Inferior parietal cortex (tissue), 1 donor: ENCODE measurements around the gene CDC6.
A peak's percentile ranks its signal among the peaks of the same experiment; 100 is the strongest.
"Not testable (repeated sequence)": the region's sequence is repeated elsewhere in the genome, so short reads cannot be mapped to it uniquely, and the experiment has no call there.

Experiments
- DNase-seq: peaks from one replicate; pipeline ENCODE4 v3.0.0-alpha.2; 2016; ENCODE audit errors: extremely low spot score

The CDC6 gene

DNA sequence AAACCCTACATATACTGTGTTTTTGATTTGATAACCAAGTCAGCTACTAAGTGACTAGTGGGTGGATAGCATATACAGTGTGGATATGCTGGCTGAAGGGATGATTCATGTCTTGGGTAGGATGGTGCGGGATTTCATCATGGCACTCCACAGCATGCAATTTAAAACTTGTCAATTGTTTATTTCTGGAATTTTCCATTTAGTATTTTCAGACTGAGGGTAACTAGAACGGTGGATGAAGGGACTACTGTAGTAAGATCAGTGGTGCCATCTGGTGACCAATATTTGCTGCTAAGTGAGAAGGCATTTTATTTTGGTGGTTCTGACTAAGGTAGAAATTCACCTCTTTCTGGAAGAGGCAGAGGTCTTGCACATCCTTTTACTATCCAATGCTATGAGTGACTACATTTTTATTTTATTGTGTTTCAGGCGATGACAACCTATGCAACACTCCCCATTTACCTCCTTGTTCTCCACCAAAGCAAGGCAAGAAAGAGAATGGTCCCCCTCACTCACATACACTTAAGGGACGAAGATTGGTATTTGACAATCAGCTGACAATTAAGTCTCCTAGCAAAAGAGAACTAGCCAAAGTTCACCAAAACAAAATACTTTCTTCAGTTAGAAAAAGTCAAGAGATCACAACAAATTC is 3.1 kb downstream of the CDC6 start:
- DNase-seq, result peak; percentile 81

DNA sequence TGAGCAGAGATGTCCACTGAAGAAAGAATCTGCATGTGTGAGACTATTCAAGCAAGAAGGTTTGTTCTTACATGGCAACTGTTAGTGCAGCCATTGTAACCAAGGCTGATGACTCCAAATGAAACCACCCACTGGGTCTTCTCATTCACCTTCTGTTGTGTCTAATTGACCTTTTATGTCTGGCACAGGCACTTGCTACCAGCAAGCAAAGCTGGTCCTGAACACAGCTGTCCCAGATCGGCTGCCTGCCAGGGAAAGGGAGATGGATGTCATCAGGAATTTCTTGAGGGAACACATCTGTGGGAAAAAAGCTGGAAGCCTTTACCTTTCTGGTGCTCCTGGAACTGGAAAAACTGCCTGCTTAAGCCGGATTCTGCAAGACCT is 3.6 kb downstream of the CDC6 start:
- no peak for DNase-seq

DNA sequence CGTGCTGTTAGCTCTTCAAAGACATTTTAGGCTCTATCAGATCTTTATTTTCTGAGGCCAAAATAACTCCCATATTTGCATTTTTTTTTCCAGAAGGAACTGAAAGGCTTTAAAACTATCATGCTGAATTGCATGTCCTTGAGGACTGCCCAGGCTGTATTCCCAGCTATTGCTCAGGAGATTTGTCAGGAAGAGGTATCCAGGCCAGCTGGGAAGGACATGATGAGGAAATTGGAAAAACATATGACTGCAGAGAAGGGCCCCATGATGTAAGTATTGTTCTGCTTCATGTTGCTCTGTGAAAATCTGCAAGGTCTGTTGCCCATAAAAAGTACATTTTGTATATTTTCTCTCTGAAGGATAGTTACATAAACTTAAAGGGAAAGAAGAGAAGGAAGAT is 5.7 kb downstream of the CDC6 start:
- no peak for DNase-seq

DNA sequence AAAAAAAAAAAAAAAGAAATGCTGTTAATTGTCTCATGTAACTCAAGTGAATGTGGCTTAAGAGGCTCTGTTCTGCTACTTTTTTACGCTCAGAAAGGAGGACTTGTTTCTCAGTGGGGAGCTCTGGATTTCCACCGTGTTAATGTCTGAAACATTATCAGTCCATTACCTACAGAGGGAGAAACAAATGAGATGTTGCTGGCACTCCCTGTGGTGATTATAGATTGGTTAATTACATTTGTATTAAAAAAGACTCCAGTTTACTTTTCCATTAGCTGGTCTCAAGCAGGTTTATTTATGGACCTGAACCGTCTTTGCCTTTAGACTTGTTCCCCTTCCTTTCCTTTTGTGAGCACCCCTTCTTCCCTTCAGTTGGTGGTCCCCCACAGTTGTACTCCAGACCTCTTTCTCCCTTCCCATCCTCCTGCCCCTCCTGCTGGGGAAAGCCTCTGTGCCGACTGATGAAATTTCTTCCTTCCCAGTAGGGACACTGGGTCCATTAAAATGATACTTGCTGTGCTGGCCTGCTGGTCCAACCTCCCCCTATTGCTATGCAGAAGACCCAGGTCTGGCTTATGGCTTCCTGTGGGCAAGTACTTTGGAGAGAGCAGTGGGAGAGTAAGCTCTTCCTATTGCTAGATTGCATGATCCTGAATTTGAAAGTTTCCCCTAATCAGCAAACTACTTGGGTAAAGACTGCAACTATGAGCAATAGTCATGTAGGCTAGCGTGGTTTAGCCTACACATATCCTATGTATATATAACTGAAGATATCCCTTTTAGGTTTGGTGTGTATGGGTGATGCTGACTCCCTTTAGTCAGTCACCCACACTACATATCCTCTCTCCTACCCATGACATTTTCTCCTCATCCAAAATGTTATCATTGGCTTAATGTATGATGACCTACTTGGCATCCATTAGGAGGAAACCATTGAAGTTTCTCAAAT is 8.1 kb downstream of the CDC6 start:
- no peak for DNase-seq

DNA sequence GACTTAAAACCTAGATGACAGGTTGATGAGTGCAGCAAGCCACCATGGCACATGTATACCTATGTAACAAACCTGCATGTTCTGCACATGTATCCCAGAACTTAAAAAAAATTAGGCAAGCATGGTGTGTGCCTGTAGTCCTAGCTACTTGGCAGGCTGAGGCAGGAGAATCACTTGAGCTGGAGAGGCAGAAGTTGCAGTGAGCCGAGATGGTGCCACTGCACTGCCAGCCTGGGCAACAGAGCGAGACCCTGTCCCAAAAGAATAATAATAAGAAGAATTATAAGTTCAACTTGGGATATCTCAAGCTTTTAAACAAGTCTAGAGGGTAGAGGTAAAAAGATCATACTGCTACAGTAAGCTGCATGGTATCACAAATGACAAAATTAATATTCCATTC is 9.8 kb downstream of the CDC6 start:
- DNase-seq, result no peak

DNA sequence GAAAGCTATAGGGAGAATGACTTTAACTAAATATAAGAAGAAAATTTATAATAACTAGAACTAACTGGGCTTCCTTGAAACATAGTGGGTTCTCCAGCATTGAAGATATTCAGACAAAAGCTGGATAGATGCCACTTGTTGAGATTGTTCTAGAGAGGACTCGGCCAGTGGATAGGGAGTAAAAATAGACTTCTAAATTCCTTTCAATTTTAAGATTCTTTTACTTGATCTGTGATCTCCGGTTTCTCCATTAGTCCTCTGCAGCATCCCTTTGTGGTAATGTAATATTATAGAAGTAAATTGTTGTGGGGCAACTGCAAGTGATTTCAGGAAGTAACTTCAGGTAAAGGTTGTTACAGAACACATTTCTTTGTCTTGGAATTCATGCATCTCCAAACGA is 11.0 kb downstream of the CDC6 start:
- DNase-seq, result no peak

DNA sequence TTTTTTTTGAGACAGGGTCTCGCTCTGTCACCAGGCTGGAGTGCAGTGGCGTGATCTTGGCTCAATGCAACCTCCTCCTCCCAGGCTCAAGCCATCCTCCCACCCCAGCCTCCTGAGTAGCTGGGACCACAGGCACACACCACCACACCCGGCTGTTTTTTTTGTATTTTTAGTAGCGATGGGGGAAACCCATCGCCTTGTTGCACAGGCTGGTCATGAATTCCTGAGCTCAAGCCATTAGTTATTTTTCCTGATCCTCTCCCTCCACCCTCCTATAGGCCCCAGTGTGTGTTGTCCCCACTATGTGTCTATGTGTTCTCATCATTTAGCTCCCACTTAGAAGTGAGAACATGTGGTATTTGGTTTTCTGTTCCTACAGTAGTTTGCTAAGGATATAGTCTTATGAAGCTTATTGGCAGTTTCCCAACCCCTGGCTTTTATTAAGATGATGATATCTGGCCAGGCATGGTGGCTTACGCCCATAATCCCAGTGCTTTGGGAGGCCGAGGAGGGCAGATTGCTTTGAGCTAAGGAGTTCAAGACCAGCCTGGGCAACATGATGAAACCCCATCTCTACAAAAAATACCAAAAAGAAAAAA is 11.6 kb downstream of the CDC6 start:
- not testable (repeated sequence) for DNase-seq

DNA sequence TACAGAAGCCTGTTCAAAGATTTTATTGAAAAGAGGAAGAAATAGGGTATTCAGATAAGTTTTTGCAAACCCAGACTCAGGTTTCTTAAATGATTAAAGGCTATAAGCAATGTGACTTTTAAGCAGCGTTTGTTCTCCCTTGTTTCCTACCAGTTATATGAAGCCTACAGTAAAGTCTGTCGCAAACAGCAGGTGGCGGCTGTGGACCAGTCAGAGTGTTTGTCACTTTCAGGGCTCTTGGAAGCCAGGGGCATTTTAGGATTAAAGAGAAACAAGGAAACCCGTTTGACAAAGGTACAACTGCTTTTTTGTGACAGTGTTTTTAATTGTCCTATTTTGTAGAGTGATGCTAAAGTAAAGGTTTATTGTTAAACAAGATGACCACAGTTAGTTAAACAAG is 13.6 kb downstream of the CDC6 start:
- DNase-seq, result no peak

DNA sequence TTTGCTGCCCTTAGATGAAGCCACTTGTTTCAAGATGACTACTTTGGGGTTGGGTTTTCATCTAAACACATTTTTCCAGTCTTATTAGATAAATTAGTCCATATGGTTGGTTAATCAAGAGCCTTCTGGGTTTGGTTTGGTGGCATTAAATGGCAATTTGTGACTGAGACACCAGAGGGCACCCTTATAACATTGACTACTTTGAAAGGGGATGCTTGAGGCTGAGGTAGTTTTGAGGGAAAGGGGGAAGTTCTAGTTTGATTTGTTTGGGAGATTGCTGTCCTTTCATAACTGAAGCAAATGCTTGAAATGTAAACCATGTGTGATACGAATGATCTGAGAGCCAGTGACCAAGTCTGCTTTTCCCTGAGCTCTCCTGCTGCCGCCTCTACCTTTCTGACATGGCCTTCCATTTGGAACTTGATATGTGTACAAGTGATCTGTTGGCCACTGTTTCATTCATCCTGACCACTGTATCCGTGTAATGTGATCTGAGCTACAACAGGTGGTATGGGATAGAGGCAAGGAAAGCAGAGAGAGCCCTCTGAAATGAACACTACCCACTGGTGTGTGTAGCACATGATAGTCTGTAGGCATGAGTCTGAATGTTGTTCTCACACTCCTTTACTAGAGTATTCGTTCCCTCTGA is 15.5 kb downstream of the CDC6 start:
- peak; percentile 86 for DNase-seq

DNA sequence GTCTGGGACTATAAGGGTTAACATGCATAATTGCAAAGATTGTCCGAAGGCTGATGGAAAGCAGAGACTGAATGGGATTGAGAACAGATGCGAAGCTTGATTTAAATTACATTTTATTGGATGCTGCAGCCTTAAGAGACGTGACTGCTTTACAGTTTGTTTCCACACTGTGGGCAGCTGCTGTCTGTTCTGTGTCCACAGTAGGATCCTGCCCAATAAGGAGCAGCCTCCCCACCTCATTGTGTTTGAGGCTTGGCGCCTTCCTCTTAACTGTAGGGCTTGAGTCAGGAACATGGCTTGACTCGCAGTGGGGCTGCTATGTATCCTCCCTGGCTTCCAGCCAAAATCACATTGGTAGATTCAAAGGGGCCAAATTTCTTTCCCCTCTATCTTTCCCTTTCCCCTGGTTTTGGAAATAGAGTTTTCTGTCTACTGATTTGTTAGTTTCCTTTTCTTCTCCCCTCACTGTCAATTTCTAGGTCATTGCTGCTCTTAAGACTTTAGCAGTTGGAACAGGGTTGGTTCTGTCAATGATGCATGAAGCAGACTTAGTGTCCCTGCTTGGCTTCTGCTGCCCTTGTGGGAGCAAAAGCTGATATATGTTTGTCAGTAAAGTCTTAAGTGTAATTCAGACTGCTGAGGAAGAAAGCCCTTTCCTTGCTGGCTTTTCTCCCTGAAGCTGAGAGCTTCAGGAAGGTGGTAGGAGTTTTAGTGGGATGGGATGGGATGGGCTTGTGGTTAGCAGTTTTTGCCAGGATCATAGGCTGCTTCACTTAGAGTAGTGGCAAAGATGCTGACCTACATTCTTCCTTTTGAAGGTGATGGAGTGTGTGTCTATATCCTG is 16.3 kb downstream of the CDC6 start:
- no peak for DNase-seq

DNA sequence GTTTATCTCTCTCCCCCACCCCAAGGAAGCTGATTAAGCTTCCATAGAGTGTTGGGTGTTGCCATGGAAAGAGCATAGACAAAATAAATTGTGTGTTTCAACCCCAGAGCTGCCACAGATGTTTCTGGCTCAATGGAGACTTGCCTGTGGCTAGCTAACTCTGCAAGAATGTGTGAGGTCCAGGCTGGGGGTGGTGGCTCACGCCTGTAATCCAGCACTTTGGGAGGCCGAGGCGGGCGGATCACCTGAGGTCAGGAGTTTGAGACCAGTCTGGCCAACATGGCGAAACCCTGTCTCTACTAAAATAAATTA is 16.8 kb downstream of the CDC6 start:
- DNase-seq, result not testable (repeated sequence)

DNA sequence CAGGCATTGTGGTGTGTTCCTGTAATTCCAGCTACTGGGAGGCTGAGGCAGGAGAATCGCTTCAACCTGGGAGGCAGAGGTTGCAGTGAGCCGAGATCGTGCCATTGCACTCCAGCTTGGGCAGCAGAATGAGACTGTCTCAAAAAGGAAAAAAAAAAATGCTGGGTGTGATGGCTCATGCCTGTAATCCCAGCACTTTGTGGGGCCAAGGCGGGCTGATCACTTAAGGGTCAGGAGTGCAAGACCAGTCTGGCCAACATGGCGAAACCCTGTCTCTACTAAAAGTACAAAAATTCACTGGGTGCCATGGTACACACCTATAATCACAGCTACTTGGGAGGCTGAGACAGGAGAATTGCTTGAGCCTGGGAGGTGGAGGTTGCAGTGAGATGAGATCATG is 17.2 kb downstream of the CDC6 start:
- not testable (repeated sequence) for DNase-seq

DNA sequence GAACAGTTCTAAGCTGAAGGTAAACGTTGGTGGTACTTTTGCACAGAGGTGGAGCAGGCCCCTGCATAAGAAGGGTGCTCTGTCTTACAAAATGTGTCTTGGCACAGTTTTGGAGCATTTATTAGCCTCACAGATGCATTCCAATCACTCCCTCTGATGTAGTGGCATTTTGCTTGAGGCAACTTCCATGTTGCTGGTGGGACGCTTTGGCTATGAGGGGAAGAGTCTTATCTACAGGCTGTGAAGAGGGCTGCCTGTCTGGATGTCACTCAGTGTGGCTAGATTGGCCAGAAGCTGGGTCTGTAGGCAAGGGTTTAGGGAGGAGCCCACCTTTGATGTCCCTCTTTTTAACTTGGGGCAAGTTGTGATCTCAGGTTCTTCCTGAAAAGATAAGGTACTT is 18.7 kb downstream of the CDC6 start:
- no peak for DNase-seq

DNA sequence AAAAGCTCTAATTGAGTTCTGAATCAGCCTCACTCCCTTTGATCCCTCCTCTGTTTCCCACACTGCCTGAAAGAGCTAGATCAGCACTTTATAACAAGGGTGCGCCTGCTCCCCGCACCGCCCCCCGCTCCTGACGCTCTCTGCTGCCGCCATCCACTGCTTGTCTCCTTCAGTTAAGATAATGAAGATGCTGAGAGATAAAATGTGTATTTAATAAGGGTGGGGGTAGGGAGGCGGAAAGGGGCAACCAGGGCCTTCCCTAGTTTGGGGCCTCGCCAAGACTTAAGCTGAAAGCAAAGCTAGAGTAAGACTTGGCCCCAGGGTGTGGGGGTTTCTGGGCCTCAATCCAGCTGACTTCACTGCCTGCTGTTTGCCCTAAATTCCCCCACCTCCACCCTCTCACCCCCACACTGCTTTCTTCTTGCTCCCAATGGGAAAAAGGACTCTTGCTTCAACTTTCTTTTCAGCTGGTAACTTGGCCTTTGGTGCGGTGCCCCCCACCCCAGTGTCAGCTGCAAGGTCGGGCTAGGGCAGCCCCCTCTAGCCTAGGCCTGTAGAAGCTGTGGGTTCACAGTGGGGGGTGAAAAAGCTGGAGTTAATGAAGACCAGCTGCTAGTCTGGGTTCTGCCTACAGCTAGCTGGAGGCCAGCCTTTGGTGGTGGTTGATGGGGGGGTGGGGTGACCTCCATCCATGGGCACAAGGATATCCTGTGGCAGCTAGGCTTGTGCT is 19.5 kb downstream of the CDC6 start:
- DNase-seq, result no peak

DNA sequence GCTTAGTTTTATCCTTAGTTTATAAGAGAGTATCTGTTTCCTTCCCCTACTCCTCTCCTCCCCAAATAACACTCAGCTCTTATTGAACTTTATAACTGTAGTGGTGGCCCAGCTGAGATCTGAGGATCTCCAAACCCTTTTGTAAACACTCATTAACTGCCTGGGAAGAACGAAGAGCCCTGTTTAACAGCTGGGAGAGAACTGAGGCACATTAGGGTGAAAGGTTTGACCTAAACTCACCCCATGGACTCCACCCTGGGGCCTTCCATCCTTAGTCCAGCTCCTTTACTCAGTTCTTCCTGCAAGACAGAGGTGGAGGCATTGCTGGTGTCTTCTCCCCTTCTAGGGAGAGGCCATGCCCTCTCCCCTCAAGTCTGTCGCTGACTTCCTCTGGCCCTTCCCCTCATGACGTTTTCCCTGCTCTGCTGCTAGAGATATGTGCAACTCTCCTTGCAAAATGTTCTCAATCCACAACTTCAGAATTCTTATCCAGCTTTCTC is 20.1 kb downstream of the CDC6 start:
- DNase-seq, result no peak

DNA sequence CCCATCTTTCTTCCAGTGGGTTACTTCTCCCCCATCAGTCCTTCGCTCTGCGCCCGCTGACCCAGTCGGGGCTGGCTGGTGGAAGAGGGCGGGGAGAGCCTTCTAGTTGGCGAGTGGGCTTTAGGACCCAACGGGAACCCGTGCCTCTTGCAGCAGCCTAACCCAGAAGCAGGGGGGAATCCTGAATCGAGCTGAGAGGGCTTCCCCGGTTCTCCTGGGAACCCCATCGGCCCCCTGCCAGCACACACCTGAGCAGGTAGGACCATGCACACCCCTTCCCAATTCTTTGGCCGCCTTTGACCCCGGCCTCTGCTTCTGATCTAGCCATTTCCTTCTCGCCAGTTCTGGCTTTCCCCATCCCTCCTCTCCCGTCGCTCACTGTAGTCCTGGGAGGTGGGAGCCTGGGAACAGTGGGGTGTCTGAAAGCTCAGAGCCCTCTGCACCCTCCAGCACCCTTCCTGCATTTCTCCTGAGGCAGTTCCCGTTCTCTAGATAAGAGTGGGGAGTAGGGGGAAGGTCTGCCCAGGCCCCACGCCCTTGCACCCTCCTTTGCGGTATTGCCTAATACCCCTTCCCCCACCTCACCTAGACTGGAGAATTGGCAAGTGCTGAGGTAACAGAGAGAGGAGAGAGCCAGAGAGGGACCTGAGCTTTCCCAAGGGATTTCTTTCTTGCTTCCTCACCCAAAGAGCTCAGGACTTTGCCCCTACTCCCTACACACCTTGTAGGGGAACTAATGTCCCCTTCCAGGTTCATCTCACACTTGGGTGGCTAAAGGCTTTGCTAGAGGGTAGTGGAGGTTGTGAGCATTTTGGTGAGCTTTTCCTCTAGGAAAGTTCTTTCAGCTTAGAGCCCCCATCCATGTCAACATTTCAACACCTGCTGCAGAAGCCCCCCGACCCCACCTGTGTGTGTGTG is 21.6 kb downstream of the CDC6 start, which contains the start of gene RARA:
Gene RARA (plus strand): TSS at position 150 of the 918 bp plus-strand sequence. CDS start 22,039 bp downstream, outside the sequence.
- DNase-seq, result no peak

DNA sequence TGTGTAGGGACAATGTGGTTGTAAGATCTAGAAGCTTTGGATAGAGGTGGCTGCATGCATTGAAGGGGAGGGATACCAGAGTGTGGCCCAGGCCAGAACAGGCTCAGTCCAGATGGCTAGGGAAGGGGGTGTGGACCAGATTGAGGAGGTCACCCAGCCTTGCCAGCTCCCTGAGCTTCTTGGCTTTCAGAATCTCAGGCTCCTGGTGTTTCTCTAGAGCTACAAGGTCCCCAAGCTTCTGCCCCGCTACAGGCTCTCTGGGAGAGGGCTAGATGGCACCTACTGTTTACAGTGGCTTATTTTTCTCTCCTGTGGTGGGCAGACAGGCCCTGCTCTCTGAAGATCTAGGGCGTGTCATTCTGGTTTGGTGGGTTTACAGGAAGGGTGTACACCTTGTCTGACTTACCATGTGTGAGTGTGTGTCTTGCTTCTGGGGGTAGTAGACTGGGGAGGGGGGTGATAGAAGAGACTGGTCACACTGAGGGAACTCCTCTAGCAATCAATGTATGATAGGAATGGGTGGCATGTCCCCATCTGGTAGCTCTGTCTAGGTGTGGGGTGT is 22.4 kb downstream of the CDC6 start:
- no peak for DNase-seq

DNA sequence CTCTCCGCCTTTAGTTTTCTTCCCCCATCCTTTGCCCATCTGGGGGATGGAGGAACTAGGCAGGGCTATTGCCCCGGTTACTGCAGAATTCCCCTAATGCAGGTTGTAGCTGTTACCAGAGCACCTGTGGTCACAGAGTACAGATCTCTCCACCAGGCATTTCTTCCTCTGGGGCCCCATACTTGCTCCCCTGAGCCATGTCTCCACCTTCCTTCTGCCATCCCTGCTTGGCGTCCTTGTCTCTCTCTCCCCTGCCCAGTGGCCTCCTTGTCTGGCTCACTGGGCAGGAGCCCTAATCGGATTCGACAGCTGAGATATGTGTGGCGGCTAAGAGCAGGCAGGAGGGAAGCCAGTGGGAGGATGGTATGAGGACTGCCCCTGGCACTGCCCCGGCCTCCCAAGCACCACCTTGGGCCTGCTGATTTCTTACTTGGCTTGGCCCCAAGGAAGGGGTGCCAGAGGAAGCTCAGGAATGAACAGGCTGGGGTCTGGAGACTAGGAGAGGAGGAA is 23.3 kb downstream of the CDC6 start:
- no peak for DNase-seq

DNA sequence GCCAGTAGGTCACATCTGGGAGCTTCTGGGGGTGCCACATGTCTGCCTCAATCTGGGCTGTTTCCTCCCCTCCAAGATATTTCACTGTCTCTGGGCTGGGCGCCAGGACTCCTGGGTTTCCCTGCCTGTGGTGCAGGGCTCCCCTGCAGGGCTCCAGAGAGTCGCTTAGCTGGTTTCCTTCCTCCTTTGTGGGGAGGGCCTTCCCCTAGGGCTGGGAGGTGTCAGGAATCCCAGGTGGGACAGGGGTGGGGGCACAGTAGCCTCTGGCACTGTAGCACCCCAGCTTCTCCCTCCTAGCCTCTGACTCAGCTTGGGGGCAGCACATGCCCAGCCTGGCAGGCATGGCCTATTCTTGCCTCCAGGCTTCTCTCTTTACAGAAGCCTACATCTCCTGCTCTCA is 23.9 kb downstream of the CDC6 start:
- no peak for DNase-seq
